GM19193 (cell line): ENCODE measurements around the gene LYPD8.

ENCODE experiments used
- POLR2A ChIP-seq: IDR thresholded peaks from 4 replicates; pipeline ENCODE4 v1.6.1; 2011; ENCODE audit not compliant: insufficient read depth, insufficient read length; ENCODE audit errors: extremely low read depth

Gene LYPD8

DNA sequence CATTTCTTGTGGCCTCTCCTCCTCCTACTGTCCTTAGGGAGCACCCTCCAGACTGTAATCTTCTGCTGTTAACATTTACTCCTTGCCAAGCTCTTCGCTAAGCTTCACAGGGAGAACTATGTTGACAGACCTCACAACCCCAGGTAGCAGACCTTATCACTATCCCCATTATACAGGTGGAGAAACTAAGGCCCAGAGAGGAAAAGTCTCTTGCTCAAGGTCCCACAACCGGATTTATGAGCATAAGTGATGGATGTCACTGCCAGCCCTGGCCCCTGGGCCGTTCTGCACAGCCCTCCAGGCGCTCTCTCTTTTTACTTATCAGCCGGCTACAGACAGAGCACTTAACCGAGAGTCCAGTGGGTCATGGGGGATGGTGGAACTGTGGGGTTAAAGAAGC is 18.1 kb downstream of the LYPD8 start:
- no peak for TF ChIP-seq POLR2A

GRCh38 chr1:248736977-248737376 is 18.6 kb downstream of the LYPD8 start:
- TF ChIP-seq POLR2A: no peak

DNA sequence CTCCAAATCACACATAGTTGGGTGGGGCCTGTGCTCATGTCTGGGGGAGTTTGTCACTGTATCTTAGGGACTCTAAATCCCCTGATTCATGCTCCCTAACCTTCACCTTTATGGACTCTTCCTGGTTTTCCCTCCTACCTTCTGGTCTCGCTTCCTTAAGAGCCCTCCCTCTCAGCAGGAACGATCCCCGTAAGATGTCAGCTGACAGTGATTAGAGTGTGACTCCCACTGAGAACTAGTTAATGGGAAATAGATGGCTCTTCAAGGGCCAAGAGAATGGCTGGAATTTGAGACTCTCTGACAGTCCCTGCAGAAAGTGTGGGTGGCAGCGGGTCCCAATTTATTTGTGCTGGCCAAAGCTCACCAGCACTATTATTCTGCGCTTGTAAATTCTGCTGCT is 22.0 kb downstream of the LYPD8 start:
- TF ChIP-seq POLR2A: no peak

DNA sequence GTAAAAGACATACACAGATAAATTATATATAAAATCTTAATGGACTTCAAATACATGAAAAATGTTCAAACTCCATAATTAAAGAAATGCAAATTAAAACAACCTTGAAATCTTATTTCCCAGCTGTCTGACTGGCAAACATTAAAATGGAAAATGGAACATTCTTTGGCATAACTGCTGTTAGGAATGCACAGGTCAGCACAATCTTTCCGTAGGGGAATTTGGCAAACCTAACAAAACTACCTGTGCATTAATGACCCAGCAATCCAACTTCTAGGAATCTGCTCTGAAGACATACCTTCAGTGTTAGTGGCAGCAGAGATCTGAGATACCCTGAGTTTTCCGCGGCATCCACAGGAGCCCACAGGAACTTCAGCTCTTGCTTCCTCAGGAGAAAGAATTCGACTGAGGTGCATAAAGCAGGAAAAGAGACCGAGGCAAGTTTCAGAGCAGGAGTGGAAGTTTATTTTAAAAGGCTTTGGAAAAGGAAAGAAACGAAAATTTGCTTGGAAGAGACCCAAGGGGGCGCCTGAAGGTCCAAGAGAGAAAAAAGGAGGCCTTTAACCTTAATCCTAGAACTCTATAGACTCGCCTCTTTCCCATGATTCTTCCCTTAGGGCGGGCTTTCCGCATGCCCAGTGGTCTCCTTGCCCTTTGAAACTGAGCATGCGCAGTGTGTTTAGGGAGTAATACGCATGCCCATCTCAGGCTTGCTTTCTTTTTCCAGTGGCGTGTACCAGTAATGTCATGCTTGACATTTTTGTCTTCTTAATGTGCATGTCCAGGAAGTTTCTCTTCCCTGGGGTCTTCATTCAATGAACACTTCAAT is 24.8 kb downstream of the LYPD8 start:
- TF ChIP-seq POLR2A: no peak

DNA sequence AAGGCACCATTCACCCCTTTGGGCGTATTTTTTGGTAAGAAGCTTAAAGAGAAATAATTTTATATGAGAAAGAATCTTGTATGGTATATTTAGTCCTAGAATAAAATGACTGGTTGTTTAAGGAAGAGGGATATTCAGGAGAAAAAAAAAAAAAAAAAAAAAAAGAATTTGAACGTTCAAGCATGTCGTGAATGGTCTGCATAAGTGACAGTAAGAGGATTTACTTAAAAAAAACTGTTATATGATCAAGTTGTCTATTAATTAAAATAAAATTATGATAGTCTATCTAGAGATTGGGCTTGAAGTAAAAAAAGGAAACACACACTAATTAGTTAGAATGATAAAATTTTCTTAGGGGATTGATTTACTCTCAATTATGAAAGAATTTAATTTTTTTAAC is 41.3 kb downstream of the LYPD8 start:
- TF ChIP-seq POLR2A: no peak

DNA sequence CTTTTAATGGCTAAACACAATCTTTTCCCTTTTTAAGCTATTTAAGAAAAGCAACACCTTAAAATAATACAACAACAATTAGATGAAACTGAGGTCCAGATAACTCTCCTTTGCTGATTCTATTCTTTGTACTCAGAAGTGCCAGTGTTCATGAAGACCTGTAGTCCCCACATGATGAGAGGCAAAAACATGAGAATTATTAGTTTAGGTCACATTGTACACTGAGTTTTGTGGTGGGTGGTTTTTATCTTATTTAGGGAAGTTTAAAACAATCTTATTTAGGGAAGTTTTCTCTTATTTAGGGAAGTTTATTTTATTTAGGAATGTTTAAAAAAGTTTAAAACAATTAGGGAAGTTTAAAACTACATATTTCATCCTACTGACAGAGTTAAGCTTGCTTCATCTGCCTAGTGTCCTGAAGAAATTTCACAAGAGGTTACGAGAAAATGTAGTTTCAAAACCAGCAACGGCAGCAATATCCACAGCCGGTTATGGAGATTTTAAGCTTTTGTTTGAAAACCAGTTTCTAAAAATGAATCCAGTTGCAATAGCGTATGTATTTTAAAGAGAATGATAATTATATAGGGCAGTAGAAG is 45.2 kb downstream of the LYPD8 start:
- no peak for TF ChIP-seq POLR2A

DNA sequence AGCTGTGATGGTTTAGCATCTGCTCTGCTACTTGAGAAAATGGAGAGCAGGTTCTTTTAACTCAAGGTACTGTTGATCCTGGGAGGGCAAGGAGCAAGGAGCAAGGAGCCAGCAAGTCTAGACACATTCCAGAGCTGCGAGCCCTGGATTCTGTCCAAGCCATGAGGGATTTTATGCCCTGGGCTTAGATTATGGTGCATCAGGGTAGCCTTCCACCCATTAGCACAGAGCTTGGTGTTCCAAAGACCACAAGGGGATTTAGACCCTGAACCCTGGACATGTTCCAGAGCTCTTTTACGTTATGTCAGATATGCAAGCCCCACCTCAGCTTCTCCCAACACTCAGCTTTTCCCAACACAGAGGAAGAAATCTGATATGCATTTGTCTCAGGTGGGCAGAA is 51.0 kb downstream of the LYPD8 start:
- TF ChIP-seq POLR2A: no peak

DNA sequence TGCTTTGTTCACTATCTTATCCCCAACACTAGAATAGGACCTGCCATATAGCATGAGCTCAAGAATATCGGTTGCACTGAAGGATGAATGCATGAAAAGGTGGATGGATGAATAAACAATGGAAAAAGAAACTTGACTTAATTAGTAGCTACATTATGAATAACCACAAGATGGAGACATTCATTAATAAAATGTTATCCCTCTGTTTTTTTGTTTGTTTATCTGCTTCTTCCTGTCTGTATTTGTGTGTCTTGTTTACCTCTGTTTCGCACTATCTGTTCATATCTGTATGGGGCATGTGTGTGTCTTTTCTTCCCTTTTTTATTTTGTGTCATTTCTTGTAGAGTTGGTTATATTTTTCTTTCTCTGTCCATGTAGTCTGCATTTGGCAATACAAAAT is 51.9 kb downstream of the LYPD8 start:
- TF ChIP-seq POLR2A: no peak

- no peak for TF ChIP-seq POLR2A
These were observed 52.8 kb downstream of the LYPD8 start, which contains the start of gene OR14I1 for GRCh38 chr1:248702714-248703113. OR14I1 (minus strand) TSS chr1:248702766.

DNA sequence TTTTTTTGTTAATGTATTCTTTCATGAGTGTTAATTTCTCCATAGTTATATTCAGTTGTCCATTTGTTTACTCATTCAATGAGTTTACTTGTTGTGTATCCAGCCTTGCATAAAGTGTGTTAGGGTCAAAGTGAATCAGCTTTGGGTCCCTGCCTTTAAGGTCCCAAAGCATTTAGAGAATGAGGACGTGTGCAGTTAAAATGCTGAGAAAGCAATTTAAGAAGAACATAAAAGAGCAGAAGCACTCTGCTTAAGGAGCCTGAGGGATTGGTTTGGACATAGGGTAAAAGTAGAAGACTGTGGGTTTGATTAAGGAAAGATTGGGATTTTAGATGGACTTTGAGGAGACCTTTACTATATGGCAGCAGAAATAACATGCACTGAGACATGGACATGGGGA is 56.5 kb downstream of the LYPD8 start:
- no peak for TF ChIP-seq POLR2A

DNA sequence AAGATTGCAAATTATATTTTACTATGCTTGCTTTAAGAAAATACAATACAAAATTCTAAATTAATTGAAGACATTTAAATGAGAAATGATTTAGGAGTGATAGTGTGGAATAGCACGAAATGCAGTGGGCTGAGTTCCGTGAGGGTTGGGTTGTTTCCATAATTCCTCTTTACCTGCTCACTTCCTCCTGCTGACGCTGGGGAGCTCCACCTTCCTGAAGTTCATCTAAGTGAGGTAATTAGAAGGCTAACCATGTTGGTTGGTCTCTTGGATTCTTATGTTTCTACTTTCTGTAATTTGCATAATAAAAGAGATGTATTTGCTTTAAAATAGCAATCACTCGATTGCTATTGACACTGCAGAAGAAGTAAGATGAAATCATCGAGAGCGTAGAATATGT is 57.7 kb downstream of the LYPD8 start:
- no peak for TF ChIP-seq POLR2A

- no peak for TF ChIP-seq POLR2A
These were observed 58.8 kb downstream of the LYPD8 start for GRCh38 chr1:248696774-248697173.

DNA sequence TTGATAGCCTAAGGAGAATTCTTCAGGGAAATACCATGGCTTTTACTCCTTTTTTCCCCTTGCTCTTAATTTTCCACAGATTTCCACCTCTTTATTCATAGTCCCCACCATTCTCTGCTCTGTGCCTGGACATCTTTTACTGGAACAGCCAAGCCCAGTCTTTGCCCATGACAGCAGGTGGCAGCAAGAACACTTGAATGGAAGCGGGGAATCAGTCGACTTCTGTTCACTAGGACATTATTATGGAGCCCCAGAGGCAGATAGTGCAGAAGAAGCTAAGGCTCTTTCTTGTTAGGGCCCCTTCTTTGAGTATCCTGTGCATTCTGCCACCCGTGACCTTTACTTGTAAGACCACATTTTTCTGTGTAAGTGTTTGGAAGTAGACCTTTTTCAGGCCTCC is 59.3 kb downstream of the LYPD8 start:
- TF ChIP-seq POLR2A: no peak

DNA sequence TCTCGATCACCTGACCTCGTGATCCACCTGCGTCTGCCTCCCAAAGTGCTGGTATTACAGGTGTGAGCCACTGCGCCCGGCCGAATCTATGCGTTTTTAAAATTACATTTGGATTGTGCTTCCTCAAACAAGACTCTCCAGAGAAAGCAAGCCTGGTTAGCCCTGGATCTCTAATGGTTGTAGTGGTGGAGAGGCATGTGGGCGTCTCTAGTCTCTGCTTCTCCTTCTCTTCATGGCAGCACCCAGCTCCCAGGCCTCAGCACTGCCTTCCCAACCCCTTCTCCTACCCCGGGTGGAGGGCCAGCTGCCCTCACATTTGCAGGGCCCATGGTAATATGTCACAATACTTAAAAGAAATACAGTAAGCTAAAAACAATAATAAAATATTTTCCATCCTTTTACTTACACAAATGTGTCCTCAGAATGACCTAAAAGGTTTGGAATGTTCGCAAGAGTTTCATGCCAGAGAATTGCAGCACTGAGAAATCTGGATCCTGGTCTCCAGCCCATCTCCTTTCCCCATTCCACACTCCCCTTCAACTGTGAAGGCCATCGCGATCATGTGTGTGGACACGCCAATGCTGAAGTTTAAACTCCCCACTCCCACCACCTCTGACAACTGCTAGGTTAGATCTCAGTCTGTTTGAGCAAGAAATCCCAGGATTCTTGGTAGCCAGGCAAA is 60.0 kb downstream of the LYPD8 start:
- TF ChIP-seq POLR2A: no peak

DNA sequence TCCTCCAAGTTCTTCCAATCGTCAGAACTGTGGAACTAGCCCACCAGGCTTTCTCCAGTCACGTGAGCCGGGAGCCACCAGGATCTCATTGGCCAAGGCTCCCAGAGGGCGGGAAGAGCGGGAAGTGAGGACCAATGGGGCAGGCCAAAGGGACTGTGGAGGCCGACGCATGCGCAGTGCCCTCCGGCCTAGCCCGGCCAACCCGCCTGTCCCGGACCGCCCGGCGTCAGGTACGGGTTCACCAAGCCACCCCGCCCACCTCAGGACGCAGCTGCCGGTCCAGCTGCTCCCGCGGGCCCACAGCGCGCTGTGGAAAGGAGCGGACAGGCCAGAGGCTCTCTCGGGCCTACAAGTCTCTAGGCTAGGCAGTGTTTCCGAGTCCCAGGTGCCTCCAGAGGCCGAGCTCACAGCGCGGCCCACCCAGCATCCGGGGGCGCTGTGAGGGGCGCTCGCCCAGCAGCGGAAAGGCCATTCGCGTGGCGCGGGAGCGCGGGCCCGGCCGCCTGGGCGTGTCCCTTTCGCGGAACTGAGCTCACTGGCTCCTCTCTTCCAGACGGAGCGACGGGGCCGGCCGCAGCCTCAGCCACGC is 63.9 kb downstream of the LYPD8 start:
- no peak for TF ChIP-seq POLR2A
